ENCODE results near the gene SGCD.
A peak's percentile ranks its signal among the peaks of the same experiment; 100 is the strongest.

Gene SGCD

GRCh38 chr5:156405988-156406387 is 79.0 kb downstream of the SGCD start:
- DNase-seq: no peak

- no peak for DNase-seq
Observed at GRCh38 chr5:156407251-156407650, 80.3 kb downstream of the SGCD start.

- no peak for DNase-seq
Observed at GRCh38 chr5:156409834-156410233, 82.9 kb downstream of the SGCD start.

- no peak for DNase-seq
Observed at GRCh38 chr5:156411185-156411613, 84.2 kb downstream of the SGCD start.

- no peak for DNase-seq
Observed at GRCh38 chr5:156411957-156412356, 85.0 kb downstream of the SGCD start.

- DNase-seq: peak; percentile 79
Observed at GRCh38 chr5:156414391-156414790, 87.4 kb downstream of the SGCD start.

GRCh38 chr5:156419661-156420060 is 92.7 kb downstream of the SGCD start:
- DNase-seq: no peak

- DNase-seq: no peak
Observed at GRCh38 chr5:156420665-156421064, 93.7 kb downstream of the SGCD start.

GRCh38 chr5:156421798-156422197 is 94.8 kb downstream of the SGCD start:
- no peak for DNase-seq

- DNase-seq: no peak
Observed at GRCh38 chr5:156423597-156423996, 96.6 kb downstream of the SGCD start.

GRCh38 chr5:156427315-156427714 is 100.4 kb downstream of the SGCD start:
- DNase-seq: no peak

GRCh38 chr5:156431956-156432829 is 105.2 kb downstream of the SGCD start:
- no peak for DNase-seq

GRCh38 chr5:156432830-156433105 is 105.8 kb downstream of the SGCD start:
- no peak for DNase-seq

- no peak for DNase-seq
Observed at GRCh38 chr5:156434471-156434870, 107.5 kb downstream of the SGCD start.

GRCh38 chr5:156435101-156435500 is 108.1 kb downstream of the SGCD start:
- no peak for DNase-seq

- DNase-seq: peak; percentile 38
Observed at GRCh38 chr5:156438076-156438475, 111.1 kb downstream of the SGCD start.

- DNase-seq: no peak
Observed at GRCh38 chr5:156444753-156445291, 117.9 kb downstream of the SGCD start.

- DNase-seq: no peak
Observed at GRCh38 chr5:156446526-156446925, 119.6 kb downstream of the SGCD start.

- no peak for DNase-seq
Observed at GRCh38 chr5:156450778-156451177, 123.8 kb downstream of the SGCD start.

GRCh38 chr5:156451505-156451904 is 124.5 kb downstream of the SGCD start:
- DNase-seq: no peak

- no peak for DNase-seq
Observed at GRCh38 chr5:156456857-156457256, 129.9 kb downstream of the SGCD start.

GRCh38 chr5:156459812-156460385 is 132.9 kb downstream of the SGCD start:
- no peak for DNase-seq

GRCh38 chr5:156460471-156460870 is 133.5 kb downstream of the SGCD start:
- DNase-seq: no peak

- no peak for DNase-seq
Observed at GRCh38 chr5:156466871-156467270, 139.9 kb downstream of the SGCD start.

GRCh38 chr5:156469636-156470035 is 142.7 kb downstream of the SGCD start:
- DNase-seq: no peak
